ENCODE results near the gene SLC24A3.

- TF ChIP-seq EP300 (IDR thresholded peaks at IDR 0.05): no peak
- no peak for TF ChIP-seq CTCF (IDR thresholded peaks at IDR 0.05)
- no peak for TF ChIP-seq POLR2AphosphoS5 (IDR thresholded peaks at IDR 0.05)
These were observed 485.0 kb downstream of the SLC24A3 start for GRCh38 chr20:19697415-19697814.

All from suprapubic skin (tissue), 4 donors.